Thyroid gland (tissue), 4 donors: ENCODE results near the gene NRIP2.

Experiments used
- CTCF ChIP-seq, 6 experiments: fragments of 200-600 bp in 3 of 6; fragments of 450-650 bp in 3 of 6; sonication (generic) in 3 of 6; IDR thresholded peaks; one replicate each; pipeline ENCODE4 v1.5.1; 2016 to 2019; ENCODE audit warnings: antibody characterized with exemption in 6 of 6, mild to moderate bottlenecking in 2 of 6, inconsistent platforms in 1 of 6, moderate library complexity in 1 of 6
- POLR2A ChIP-seq, 2 donors: fragments of 450-650 bp; IDR thresholded peaks; one replicate each; pipeline ENCODE4 v1.6.1; 2017; ENCODE audit warnings: antibody characterized with exemption in 2 of 2, mild to moderate bottlenecking in 2 of 2, moderate library complexity in 1 of 2

- TF ChIP-seq CTCF (IDR thresholded peaks at IDR 0.05) (peak in 1 of 6 experiments; percentile 27), POLR2A (IDR thresholded peaks at IDR 0.05) (peak in 1 of 2 donors; percentile 74)
These were observed 42.5 kb upstream of the NRIP2 start, which contains the start of the genes FOXM1 and RHNO1 for GRCh38 chr12:2877047-2877952.
